GM12878 (cell line): Measurements from ENCODE around the gene PDZRN3. TPM values are rescaled to one million over a fixed set of nuclear protein-coding genes. Genes with fewer than 3 reads are reported as not detected.

Experiments
- ATAC-seq: fragments of 200-7000 bp; cut with Tn5 transposase; 3 replicates; pipeline ENCODE4 v1.9.1; 2020; ENCODE audit warnings: mild to moderate bottlenecking, moderate library complexity
- BruUV-seq: library from RNA; stranded (reverse); fragments of 400-500 nt; replicated peaks from 2 replicates; lab custom pipeline; 2021; lab: Mats Ljungman, UMichigan
- CTCF ChIA-PET: fragments of 300-600 bp; sonication (Branson Sonifier 250); formaldehyde crosslinking; extraction: SDS; loops from one replicate; lab custom pipeline; 2021; ENCODE audit warnings: inconsistent platforms; lab: Yijun Ruan, JAX
- POLR2A ChIA-PET: fragments of 350-600 bp; formaldehyde crosslinking; extraction: SDS; loops from one replicate; lab custom pipeline; 2021; ENCODE audit warnings: inconsistent platforms; lab: Charles Lee
- RAD21 ChIA-PET: fragments of 300-600 bp; sonication (Branson Sonifier 250); formaldehyde crosslinking; loops from one replicate; lab custom pipeline; 2023; ENCODE audit warnings: antibody characterized with exemption; ENCODE audit not compliant: unreplicated experiment; lab: Charles Lee
- SMC1A ChIA-PET: fragments of 300-600 bp; sonication (Branson Sonifier 250); formaldehyde crosslinking; loops from one replicate; lab custom pipeline; 2023; ENCODE audit not compliant: unreplicated experiment, uncharacterized antibody; lab: Charles Lee
- DNase-seq: peaks from one replicate; pipeline ENCODE4 v3.0.0-alpha.2; 2011; ENCODE audit warnings: low read depth, low spot score
- FAIRE-seq: peaks from 3 replicates; lab custom pipeline; 2011; peaks lifted over from hg19 to GRCh38; lab: Jason Lieb, UNC
- H2AFZ ChIP-seq: 2 replicates; pipeline ENCODE4 v1.6.0; 2011; ENCODE audit warnings: low read depth, low read length, control low read depth; ENCODE audit not compliant: control insufficient read depth
- H3K27ac ChIP-seq: 2 replicates; pipeline ENCODE4 v1.5.1; 2011; ENCODE audit warnings: control low read depth; ENCODE audit not compliant: control insufficient read depth, insufficient read depth
- H3K27me3 ChIP-seq, 2 experiments: replicated peaks in 1 of 2; 2 replicates each; pipeline versions ENCODE4 v1.6.0 to v1.6.1; 2011; ENCODE audit warnings: low read length in 1 of 2; ENCODE audit not compliant: control insufficient read depth in 2 of 2, insufficient read depth in 2 of 2
- H3K36me3 ChIP-seq, 2 experiments: 2 replicates each; pipeline ENCODE4 v1.5.1; 2011; ENCODE audit warnings: low read length in 1 of 2; ENCODE audit not compliant: control insufficient read depth in 2 of 2, insufficient read depth in 2 of 2
- H3K4me1 ChIP-seq: 2 replicates; pipeline ENCODE4 v1.6.1; 2011; ENCODE audit warnings: mild to moderate bottlenecking, low read length, moderate library complexity, mixed read lengths; ENCODE audit not compliant: control insufficient read depth, insufficient read depth
- H3K4me2 ChIP-seq: 2 replicates; pipeline ENCODE4 v1.6.0; 2011; ENCODE audit warnings: control low read depth; ENCODE audit not compliant: control insufficient read depth, insufficient read depth
- H3K4me3 ChIP-seq: fragments of 200-600 bp; sonication (generic); 2 replicates; pipeline ENCODE4 v1.5.1; 2016
- H3K79me2 ChIP-seq: 2 replicates; pipeline ENCODE4 v1.6.0; 2011; ENCODE audit warnings: low read length; ENCODE audit not compliant: control insufficient read depth, insufficient read depth
- H3K9ac ChIP-seq: 2 replicates; pipeline ENCODE4 v1.8.0; 2011; ENCODE audit warnings: low read length, control low read depth, mixed read lengths; ENCODE audit not compliant: control insufficient read depth, insufficient read depth
- H3K9me3 ChIP-seq: replicated peaks from 3 replicates; pipeline ENCODE4 v1.5.1; 2011; ENCODE audit warnings: mild to moderate bottlenecking, low read length; ENCODE audit not compliant: control insufficient read depth, insufficient read depth
- H4K20me1 ChIP-seq: 2 replicates; pipeline ENCODE4 v1.6.0; 2011; ENCODE audit not compliant: control insufficient read depth, insufficient read depth
- BCL3 ChIP-seq: IDR thresholded peaks from 2 replicates; pipeline ENCODE4 v1.6.1; 2011; ENCODE audit warnings: borderline replicate concordance, low read depth, mild to moderate bottlenecking, moderate library complexity, low read length; ENCODE audit not compliant: insufficient read depth, poor library complexity, severe bottlenecking
- CREB1 ChIP-seq: IDR thresholded peaks from 2 replicates; pipeline ENCODE4 v1.6.1; 2012; ENCODE audit warnings: low read depth, mild to moderate bottlenecking, inconsistent platforms
- FOXK2 ChIP-seq: fragments of 450-650 bp; IDR thresholded peaks from 2 replicates; pipeline ENCODE4 v1.6.1; 2017; ENCODE audit warnings: mild to moderate bottlenecking, moderate library complexity
- FOXM1 ChIP-seq: IDR thresholded peaks from 2 replicates; pipeline ENCODE4 v1.6.1; 2012; ENCODE audit warnings: low read depth, mild to moderate bottlenecking, inconsistent platforms, low read length, moderate library complexity
- KDM1A ChIP-seq: fragments of 200-600 bp; sonication (generic); IDR thresholded peaks from 2 replicates; pipeline ENCODE4 v1.6.1; 2016; ENCODE audit warnings: borderline replicate concordance
- MTA2 ChIP-seq: fragments of 450-650 bp; IDR thresholded peaks from 2 replicates; pipeline ENCODE4 v1.6.1; 2016; ENCODE audit warnings: low read depth, mild to moderate bottlenecking, moderate library complexity
- NR2C2 ChIP-seq: IDR thresholded peaks from 2 replicates; pipeline ENCODE4 v1.6.1; 2011; ENCODE audit warnings: borderline replicate concordance, low read depth; ENCODE audit not compliant: control insufficient read depth, insufficient read length
- RUNX3 ChIP-seq: IDR thresholded peaks from 2 replicates; pipeline ENCODE4 v1.6.1; 2012; ENCODE audit warnings: low read length, inconsistent platforms
- SMC3 ChIP-seq: IDR thresholded peaks from 2 replicates; pipeline ENCODE4 v1.6.1; 2011; ENCODE audit warnings: low read length, improper control_type of control experiment, borderline replicate concordance
- SRF ChIP-seq, 2 experiments: IDR thresholded peaks; 2 replicates each; pipeline ENCODE4 v1.6.1; 2011; ENCODE audit warnings: low read depth in 2 of 2, low read length in 2 of 2, mild to moderate bottlenecking in 1 of 2, moderate library complexity in 1 of 2
- STAT3 ChIP-seq: IDR thresholded peaks from 2 replicates; pipeline ENCODE4 v1.6.1; 2011; ENCODE audit warnings: low read depth, low read length, improper control_type of control experiment
- TCF12 ChIP-seq: IDR thresholded peaks from 2 replicates; pipeline ENCODE4 v1.6.1; 2011; ENCODE audit warnings: low read depth, mild to moderate bottlenecking, low read length
- YY1 ChIP-seq: IDR thresholded peaks from 2 replicates; pipeline ENCODE4 v1.6.1; 2011; ENCODE audit warnings: low read depth, mild to moderate bottlenecking, low read length
- ZNF687 ChIP-seq: fragments of 450-650 bp; IDR thresholded peaks from 2 replicates; pipeline ENCODE4 v1.6.1; 2017; ENCODE audit warnings: mild to moderate bottlenecking, moderate library complexity
- WGBS: methylation state at CpG from one replicate; pipeline ENCODE4 v1.1.6; 2016; ENCODE audit warnings: low lambda C conversion rate; ENCODE audit not compliant: insufficient replicate concordance, insufficient coverage; ENCODE audit errors: missing lambda C conversion rate; 5-methylcytosine and 5-hydroxymethylcytosine counted together
- in situ Hi-C: fragments of 300-500 bp; cut with MboI; formaldehyde crosslinking; loops from 9 replicates; pipeline ENCODE4 v1.14.3; 2018; ENCODE audit warnings: mixed read lengths
- intact Hi-C: fragments of 100-400 bp; cut with micrococcal nuclease; formaldehyde crosslinking; loops from one replicate; pipeline ENCODE4 v1.14.2; 2022; ENCODE audit not compliant: unreplicated experiment
- polyA plus RNA-seq, 11 experiments: library from polyadenylated mRNA; depleted of rRNA in 4 of 11; unstranded in 6 of 11; stranded (reverse) in 5 of 11; fragments of >200 nt; fragmentation: Nextera tagmentation in 4 of 11; fragmentation: Illumina TruSeq in 1 of 11; extraction: Ambion mirVana in 4 of 11; extraction: Trizol in 1 of 11; gene quantifications; 1 replicate in 1 of 11; 2 replicates in 10 of 11; pipeline versions ENCODE4 v1.2.1 to v1.2.3, GENCODE V29; 2011 to 2016; ENCODE audit warnings: inconsistent platforms in 2 of 11, missing spikeins in 2 of 11, low read depth in 1 of 11
- total RNA-seq, 4 experiments: library from RNA; depleted of rRNA in 3 of 4; stranded (reverse); fragments of >200 nt in 3 of 4; fragmentation: Illumina TruSeq in 1 of 4; extraction: Trizol in 1 of 4; gene quantifications; 2 replicates each; pipeline versions ENCODE4 v1.2.1 to v1.2.3, GENCODE V29; 2013 to 2021
- TF ChIP-seq, protein P1 (sequence below): IDR thresholded peaks from 2 replicates; pipeline ENCODE4 v1.6.1; 2012; ENCODE audit warnings: mild to moderate bottlenecking, low read depth, low read length

The PDZRN3 gene
- total and polyA plus RNA-seq, 10 of the 15 experiments (the other 5 are each of a cell fraction or from before 2014, with no cell fraction given), result 0.07 to 0.37 (median 0.12) TPM; not detected in 6

DNA sequence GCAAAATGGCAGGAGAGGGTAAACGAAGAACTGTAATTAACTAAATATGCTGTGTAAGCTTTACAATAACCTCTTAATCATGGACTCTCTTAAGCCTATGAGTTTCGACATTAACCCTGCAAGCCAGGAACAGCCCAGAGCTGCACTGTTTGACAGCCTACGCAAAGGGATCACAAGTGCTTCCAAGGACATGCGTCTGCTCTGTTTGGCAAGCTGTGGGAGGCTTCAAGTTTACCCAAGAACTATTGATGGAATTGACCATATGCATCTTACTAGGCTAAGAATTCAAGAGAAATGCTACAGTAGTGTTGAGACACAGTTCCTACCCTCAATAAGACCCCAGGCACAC, 66.0 kb downstream of the PDZRN3 start (continued):
- TF ChIP-seq ZNF687 (no peak), YY1 (no peak), NR2C2 (no peak), RUNX3 (no peak), KDM1A (no peak)
- TF ChIP-seq, all 136 proteins: peak for 0

DNA sequence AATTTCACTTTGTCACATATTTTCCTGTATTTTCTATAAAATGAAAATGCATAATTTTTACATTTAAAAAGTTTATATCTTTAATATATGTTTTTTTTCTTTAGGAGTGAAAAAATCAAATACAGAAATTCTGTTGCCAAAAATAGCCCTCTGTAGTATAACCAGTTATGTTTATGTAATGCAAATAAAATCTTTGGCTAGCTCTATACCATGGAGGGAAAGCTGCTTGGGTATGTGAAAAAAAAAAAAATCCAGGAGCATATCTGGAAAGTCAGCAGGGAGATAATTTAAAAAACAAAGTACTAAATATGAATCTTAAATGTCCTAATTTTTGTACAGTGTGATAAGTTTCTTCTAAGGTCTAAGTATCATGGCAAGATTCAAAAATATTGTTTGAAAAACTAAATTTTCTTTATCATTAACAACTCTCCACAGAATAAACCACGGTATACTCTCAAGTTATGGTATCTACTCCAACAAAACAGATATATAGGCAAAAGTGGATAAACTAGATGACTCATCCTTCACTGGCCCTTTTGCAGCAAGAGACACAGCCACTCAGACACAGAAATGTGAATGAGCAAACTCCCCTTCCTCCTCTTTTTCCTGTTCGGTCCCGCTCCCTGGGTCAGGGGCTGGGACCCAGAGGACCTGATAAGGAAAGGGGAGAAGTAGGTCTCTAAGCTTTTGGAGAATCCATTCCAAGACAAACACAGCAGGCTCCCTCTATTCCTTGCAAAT, 66.6 kb downstream of the PDZRN3 start:
- no peaks in the 10 kb centered on the region for H3K36me3 ChIP-seq
- H3K4me1 ChIP-seq, result no peaks in the 10 kb centered on the region
- 5% methylated on average over 3 of the region's 3 CpGs for WGBS
- no peak overlapping the region for H3K4me3 ChIP-seq
- intact Hi-C loops, result no loop called here
- ChIA-PET SMC1A (no interaction called here), POLR2A (no interaction called here), RAD21 (no interaction called here), CTCF (no interaction called here)
- H3K9me3 ChIP-seq, result no peaks in the 10 kb centered on the region
- FAIRE-seq (no peak), DNase-seq (no peak), ATAC-seq (no peak)
- no peak overlapping the region for H3K9ac ChIP-seq
- H2AFZ ChIP-seq, result no peak overlapping the region
- H3K79me2 ChIP-seq, result no peaks in the 10 kb centered on the region
- H3K27ac ChIP-seq, result no peak overlapping the region
- H3K4me2 ChIP-seq, result no peak overlapping the region
- H3K27me3 ChIP-seq, result no peaks in the 10 kb centered on the region; a peak in 1 of 4 replicates
- no peaks in the 10 kb centered on the region for H4K20me1 ChIP-seq
- no TSS peak for BruUV-seq
- in situ Hi-C loops, result no loop called here
- TF ChIP-seq SMC3 (no peak), TCF12 (no peak), FOXM1 (no peak), SRF (IDR thresholded peaks at IDR 0.05; ENCODE audit: low read depth in 2 of 2, low read length in 2 of 2) (no peak), STAT3 (no peak), CREB1 (no peak), BCL3 (no peak), FOXK2 (no peak), MTA2 (no peak)
- TF ChIP-seq, protein P1, sequence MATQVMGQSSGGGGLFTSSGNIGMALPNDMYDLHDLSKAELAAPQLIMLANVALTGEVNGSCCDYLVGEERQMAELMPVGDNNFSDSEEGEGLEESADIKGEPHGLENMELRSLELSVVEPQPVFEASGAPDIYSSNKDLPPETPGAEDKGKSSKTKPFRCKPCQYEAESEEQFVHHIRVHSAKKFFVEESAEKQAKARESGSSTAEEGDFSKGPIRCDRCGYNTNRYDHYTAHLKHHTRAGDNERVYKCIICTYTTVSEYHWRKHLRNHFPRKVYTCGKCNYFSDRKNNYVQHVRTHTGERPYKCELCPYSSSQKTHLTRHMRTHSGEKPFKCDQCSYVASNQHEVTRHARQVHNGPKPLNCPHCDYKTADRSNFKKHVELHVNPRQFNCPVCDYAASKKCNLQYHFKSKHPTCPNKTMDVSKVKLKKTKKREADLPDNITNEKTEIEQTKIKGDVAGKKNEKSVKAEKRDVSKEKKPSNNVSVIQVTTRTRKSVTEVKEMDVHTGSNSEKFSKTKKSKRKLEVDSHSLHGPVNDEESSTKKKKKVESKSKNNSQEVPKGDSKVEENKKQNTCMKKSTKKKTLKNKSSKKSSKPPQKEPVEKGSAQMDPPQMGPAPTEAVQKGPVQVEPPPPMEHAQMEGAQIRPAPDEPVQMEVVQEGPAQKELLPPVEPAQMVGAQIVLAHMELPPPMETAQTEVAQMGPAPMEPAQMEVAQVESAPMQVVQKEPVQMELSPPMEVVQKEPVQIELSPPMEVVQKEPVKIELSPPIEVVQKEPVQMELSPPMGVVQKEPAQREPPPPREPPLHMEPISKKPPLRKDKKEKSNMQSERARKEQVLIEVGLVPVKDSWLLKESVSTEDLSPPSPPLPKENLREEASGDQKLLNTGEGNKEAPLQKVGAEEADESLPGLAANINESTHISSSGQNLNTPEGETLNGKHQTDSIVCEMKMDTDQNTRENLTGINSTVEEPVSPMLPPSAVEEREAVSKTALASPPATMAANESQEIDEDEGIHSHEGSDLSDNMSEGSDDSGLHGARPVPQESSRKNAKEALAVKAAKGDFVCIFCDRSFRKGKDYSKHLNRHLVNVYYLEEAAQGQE, result no peak
